Measurements from ENCODE around the gene OSBPL3.

- TF ChIP-seq, protein P1, sequence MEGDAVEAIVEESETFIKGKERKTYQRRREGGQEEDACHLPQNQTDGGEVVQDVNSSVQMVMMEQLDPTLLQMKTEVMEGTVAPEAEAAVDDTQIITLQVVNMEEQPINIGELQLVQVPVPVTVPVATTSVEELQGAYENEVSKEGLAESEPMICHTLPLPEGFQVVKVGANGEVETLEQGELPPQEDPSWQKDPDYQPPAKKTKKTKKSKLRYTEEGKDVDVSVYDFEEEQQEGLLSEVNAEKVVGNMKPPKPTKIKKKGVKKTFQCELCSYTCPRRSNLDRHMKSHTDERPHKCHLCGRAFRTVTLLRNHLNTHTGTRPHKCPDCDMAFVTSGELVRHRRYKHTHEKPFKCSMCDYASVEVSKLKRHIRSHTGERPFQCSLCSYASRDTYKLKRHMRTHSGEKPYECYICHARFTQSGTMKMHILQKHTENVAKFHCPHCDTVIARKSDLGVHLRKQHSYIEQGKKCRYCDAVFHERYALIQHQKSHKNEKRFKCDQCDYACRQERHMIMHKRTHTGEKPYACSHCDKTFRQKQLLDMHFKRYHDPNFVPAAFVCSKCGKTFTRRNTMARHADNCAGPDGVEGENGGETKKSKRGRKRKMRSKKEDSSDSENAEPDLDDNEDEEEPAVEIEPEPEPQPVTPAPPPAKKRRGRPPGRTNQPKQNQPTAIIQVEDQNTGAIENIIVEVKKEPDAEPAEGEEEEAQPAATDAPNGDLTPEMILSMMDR (IDR thresholded peaks at IDR 0.05): no peak
- TF ChIP-seq POLR2AphosphoS5 (IDR thresholded peaks at IDR 0.05): no peak
- no peak for TF ChIP-seq EP300 (IDR thresholded peaks at IDR 0.05)
These were observed 90.4 kb downstream of the OSBPL3 start for GRCh38 chr7:24889611-24890010.

All from gastroesophageal sphincter (tissue), 3 donors.